GM19397 (cell line): Measurements from ENCODE around the gene PTOV1.

ENCODE experiments used
- ATAC-seq: cut with Tn5 transposase; IDR thresholded peaks from one replicate; pipeline ENCODE4 v1.9.1; 2021; ENCODE audit warnings: mild to moderate bottlenecking, moderate library complexity; ENCODE audit not compliant: unreplicated experiment

The PTOV1 gene

GRCh38 chr19:49850487-49851342 lies at the start of gene PTOV1:
TSS of gene PTOV1 (plus strand) at chr19:49851159.
- ATAC-seq, result peak; percentile 73

GRCh38 chr19:49801401-49801888 lies 49.5 kb upstream of the PTOV1 start:
- no peak for ATAC-seq

GRCh38 chr19:49801966-49802661 lies 48.8 kb upstream of the PTOV1 start:
- ATAC-seq, result no peak

DNA sequence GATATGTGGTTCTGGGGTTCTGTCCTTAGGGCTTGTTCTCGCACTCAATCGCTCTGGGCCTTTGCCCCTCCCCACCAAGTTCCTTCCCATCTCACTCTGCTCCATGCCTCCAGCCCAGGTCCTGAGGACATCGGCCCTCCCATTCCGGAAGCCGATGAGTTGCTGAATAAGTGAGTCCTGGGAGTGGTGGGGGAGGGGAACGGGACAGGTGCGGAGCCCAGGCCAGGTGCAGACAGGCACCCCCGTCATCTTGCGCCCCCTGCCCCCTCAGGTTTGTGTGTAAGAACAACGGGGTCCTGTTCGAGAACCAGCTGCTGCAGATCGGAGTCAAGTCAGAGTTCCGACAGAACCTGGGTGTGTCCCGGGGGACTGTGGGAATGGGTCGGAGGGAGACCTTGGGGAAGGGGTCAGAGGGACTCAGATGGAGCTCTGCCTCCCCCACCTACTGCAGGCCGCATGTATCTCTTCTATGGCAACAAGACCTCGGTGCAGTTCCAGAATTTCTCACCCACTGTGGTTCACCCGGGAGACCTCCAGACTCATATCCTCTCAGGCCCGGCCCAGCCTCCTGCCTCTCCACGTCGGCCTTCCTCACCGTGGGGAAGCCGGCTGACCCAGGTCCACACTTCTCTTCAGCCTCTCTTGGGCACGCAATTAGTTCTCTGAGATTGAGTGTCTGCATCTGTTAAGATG lies 48.0 kb upstream of the PTOV1 start:
- ATAC-seq, result no peak

- ATAC-seq, result no peak
Observed at GRCh38 chr19:49803529-49803856, 47.5 kb upstream of the PTOV1 start.

DNA sequence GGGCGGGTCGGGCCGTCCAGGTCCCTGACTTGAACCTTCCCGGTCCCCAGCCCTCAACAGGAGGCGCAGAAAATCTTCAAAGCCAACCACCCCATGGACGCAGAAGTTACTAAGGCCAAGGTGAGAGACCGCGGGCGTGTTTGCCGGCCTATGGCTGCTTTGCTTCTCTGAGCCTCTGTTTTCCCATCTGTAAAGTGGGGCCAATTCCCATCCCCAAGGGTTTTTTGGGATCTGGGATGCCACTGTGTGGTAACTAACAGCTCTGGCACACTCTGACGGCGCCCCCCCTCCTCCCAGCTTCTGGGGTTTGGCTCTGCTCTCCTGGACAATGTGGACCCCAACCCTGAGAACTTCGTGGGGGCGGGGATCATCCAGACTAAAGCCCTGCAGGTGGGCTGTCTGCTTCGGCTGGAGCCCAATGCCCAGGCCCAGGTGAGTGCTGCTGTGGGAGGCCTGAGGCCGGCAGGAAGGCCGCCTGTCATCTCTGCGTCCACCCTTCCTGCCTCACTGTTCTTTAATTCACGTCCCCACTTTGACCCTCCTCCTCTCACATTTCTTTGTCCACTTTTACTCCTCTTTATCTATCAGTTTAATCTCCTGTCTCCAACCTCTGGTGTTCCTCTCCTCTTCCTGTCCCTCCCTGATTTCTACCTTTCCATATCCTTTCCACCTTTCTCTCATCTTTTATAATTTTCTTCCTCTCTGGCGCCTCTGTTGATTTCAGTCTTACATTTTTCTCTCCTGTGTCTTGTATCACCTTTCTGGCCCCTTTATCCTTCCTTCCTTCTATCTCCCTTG lies 44.9 kb upstream of the PTOV1 start:
- no peak for ATAC-seq

DNA sequence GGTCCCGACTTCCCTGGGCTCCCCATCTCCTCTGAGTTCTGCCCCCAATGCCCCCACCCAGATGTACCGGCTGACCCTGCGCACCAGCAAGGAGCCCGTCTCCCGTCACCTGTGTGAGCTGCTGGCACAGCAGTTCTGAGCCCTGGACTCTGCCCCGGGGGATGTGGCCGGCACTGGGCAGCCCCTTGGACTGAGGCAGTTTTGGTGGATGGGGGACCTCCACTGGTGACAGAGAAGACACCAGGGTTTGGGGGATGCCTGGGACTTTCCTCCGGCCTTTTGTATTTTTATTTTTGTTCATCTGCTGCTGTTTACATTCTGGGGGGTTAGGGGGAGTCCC lies 44.4 kb upstream of the PTOV1 start:
- no peak for ATAC-seq

- no peak for ATAC-seq
Observed at GRCh38 chr19:49807058-49807903, 43.7 kb upstream of the PTOV1 start.

GRCh38 chr19:49807904-49808675 lies 42.9 kb upstream of the PTOV1 start:
- no peak for ATAC-seq

DNA sequence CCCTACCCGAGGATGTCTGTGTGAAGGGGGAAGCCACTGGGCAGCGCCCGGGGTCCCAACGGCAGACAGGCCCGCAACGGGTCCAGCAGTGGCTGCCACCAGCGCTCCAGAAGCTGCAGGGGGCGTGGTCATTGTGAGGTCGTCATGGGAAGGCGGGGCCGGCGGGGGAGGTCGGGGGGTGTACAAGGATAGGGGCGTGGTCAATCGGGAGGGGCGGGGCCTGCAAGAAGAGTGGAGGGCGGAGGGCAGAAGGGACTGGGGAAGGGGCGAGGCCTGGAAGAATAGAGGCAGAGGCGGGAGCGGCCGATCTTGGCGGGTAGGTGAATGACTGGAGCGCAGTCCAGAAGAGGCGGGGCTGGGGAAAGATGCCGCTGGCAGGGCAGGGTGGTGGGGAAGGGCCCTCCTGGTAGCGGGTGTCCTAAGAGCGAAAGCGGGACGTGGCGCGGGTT lies 42.2 kb upstream of the PTOV1 start:
- ATAC-seq, result no peak

GRCh38 chr19:49809160-49809940 lies 41.6 kb upstream of the PTOV1 start:
- ATAC-seq, result no peak

DNA sequence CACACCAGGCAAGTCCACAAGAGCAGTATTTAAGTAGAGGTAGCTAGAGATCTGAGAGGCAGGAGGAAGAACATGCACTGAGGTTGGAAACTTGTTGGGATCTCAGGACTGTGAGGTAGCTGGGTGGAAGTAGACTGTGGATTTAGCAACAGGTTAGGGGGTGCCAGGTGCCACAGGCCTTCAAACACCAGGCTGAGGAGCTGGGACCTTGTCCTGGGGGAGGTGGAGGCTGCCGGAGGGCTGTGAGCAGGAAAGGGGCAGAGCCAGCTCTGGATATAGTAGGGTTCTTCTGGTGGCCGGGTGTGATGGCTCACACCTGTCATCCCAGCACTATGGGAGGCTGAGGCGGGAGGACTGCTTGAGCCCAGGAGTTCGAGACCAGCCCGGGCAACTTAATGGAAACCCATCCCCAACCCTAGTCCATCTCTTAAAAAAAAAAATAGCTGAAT lies 41.0 kb upstream of the PTOV1 start:
- no peak for ATAC-seq

DNA sequence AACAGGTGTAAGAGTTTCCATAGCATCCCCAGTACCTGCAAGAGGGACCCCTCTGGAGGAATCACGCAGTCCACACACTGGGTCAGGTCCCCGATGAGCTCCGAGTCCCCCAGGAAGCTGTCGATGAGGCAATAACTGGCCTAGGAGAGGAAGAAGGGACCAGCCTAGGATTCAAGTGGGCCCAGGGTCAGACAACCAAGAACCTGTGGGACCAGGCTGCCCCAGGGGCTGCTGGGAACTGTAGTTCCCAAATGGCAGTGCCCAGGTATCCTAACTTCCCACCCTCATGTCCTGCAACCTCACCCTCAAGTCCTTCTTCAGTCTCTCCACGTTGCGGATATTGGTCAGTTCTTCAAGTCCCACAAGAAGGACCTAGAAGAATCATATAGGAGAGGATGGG lies 39.6 kb upstream of the PTOV1 start:
- ATAC-seq, result no peak

DNA sequence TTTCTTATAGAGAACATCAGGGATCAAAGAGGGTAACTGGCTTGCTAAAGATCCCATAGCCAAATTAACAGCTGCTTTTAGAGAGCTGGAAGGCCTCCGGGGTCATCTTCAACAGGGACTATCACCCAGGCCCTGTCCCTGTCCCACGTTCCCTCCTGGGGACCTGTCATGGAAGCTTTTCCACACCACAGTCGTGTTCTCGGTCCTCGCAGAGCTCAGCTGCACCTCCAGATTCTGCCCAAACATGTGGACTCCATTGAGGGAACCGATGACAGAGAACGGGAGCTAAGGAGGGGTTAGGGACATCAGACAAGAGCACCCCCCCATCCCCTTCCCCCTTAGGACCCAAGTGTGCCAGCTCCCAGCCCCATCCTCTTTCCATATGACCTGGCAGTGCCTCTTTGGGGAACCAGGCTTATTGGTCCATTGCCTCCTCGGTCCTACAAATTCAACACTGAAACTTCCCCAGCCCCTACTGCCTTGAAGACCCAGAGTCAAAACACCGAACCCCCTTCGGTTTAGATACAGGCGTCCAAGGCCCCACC lies 38.4 kb upstream of the PTOV1 start:
- no peak for ATAC-seq

GRCh38 chr19:49812997-49813861 lies 37.7 kb upstream of the PTOV1 start, which contains the start of gene FUZ:
TSS of gene FUZ (minus strand) at chr19:49813292. CDS start at chr19:49813106, 186 bp downstream.
- peak; percentile 45 for ATAC-seq

- no peak for ATAC-seq
Observed at GRCh38 chr19:49814010-49814409, 36.9 kb upstream of the PTOV1 start.

DNA sequence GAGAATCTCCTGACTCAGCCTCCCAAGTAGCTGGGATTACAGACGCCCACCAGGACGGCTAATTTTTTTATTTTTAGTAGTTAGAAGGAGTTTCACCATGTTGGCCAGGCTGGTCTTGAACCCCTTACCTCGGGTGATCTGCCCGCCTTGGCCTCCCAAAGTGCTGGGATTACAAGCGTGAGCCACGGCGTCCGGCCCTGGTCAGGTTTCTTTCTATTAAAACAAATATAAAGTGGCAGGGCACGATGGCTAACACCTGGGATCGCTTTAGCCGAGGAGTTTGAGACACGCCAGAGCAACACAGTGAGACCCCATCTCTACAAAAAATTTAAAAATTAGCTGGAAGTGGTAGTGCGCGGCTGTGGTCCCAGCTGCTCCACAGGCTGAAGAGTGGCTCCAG lies 34.4 kb upstream of the PTOV1 start:
- no peak for ATAC-seq
